Activated CD4-positive, CD25-positive, alpha-beta regulatory T cell treated with anti-CD3 and anti-CD28 coated beads, Interleukin-2, amount 50 U/mL, for 24 hours (primary cell): ENCODE data around the gene NOTCH3.

Source experiments
- ATAC-seq, 2 donors: fragments of 150-1000 bp; cut with Tn5 transposase; one replicate each; pipeline ENCODE4 v1.10.0; 2021; ENCODE audit warnings: mild to moderate bottlenecking in 1 of 2, moderate library complexity in 1 of 2

The NOTCH3 gene

GRCh38 chr19:15159251-15159650 lies 41.5 kb downstream of the NOTCH3 start:
- ATAC-seq, result no peak

- ATAC-seq, result no peak
These were observed 44.4 kb downstream of the NOTCH3 start for GRCh38 chr19:15156391-15156790.

GRCh38 chr19:15155296-15155695 lies 45.5 kb downstream of the NOTCH3 start:
- no peak for ATAC-seq

GRCh38 chr19:15154002-15154612 lies 46.7 kb downstream of the NOTCH3 start:
- no peak for ATAC-seq

GRCh38 chr19:15149737-15150136 lies 51.1 kb downstream of the NOTCH3 start:
- ATAC-seq, result no peak

- no peak for ATAC-seq
These were observed 53.7 kb downstream of the NOTCH3 start for GRCh38 chr19:15147090-15147489.

GRCh38 chr19:15144046-15144646 lies 56.6 kb downstream of the NOTCH3 start:
- no peak for ATAC-seq

- no peak for ATAC-seq
These were observed 58.5 kb downstream of the NOTCH3 start for GRCh38 chr19:15142313-15142712.

- no peak for ATAC-seq
These were observed 59.7 kb downstream of the NOTCH3 start for GRCh38 chr19:15141143-15141542.

GRCh38 chr19:15138427-15138826 lies 62.4 kb downstream of the NOTCH3 start:
- ATAC-seq, result no peak

GRCh38 chr19:15137777-15138176 lies 63.0 kb downstream of the NOTCH3 start:
- no peak for ATAC-seq

GRCh38 chr19:15136234-15136954 lies 64.4 kb downstream of the NOTCH3 start:
- ATAC-seq, result peak in 1 of 2 donors; percentile 43

- ATAC-seq, result no peak
These were observed 70.8 kb downstream of the NOTCH3 start for GRCh38 chr19:15129856-15130585.

GRCh38 chr19:15128162-15128770 lies 72.5 kb downstream of the NOTCH3 start:
- no peak for ATAC-seq

- ATAC-seq, result no peak
These were observed 74.5 kb downstream of the NOTCH3 start for GRCh38 chr19:15126131-15126910.

GRCh38 chr19:15125232-15126067 lies 75.3 kb downstream of the NOTCH3 start:
- ATAC-seq, result peak; percentile 93 to 95

GRCh38 chr19:15124572-15125231 lies 76.1 kb downstream of the NOTCH3 start:
- ATAC-seq, result no peak

- ATAC-seq, result no peak
These were observed 76.9 kb downstream of the NOTCH3 start for GRCh38 chr19:15123900-15124299.

GRCh38 chr19:15123031-15123890 lies 77.5 kb downstream of the NOTCH3 start:
- no peak for ATAC-seq
